Activated T-cell treated with anti-CD3 and anti-CD28 coated beads for 4 hours (primary cell): ENCODE results near the gene TTLL9.
"Not testable (repeated sequence)": the region's sequence is repeated elsewhere in the genome, so short reads cannot be mapped to it uniquely, and the experiment has no call there.

ENCODE experiments used
- DNase-seq: peaks from one replicate; pipeline ENCODE4 v3.0.0-alpha.2; 2020

The TTLL9 gene

GRCh38 chr20:31890646-31891045, 20.2 kb downstream of the TTLL9 start:
- no peak for DNase-seq

- no peak for DNase-seq
Observed at GRCh38 chr20:31894980-31895675, 24.7 kb downstream of the TTLL9 start.

- no peak for DNase-seq
Observed at GRCh38 chr20:31896049-31896448, 25.6 kb downstream of the TTLL9 start.

GRCh38 chr20:31897541-31897940, 27.1 kb downstream of the TTLL9 start:
- DNase-seq = no peak

GRCh38 chr20:31901615-31902014, 31.2 kb downstream of the TTLL9 start:
- no peak for DNase-seq

- no peak for DNase-seq
Observed at GRCh38 chr20:31903627-31904386, 33.4 kb downstream of the TTLL9 start.

GRCh38 chr20:31906001-31906400, 35.6 kb downstream of the TTLL9 start:
- DNase-seq = no peak

GRCh38 chr20:31907046-31907445, 36.6 kb downstream of the TTLL9 start:
- DNase-seq = no peak

GRCh38 chr20:31908016-31908415, 37.6 kb downstream of the TTLL9 start:
- DNase-seq = no peak

GRCh38 chr20:31908424-31908823, 38.0 kb downstream of the TTLL9 start:
- DNase-seq = no peak

GRCh38 chr20:31909253-31910070, 39.0 kb downstream of the TTLL9 start:
- DNase-seq = no peak

- no peak for DNase-seq
Observed at GRCh38 chr20:31910071-31910803, 39.8 kb downstream of the TTLL9 start.

- DNase-seq = no peak
Observed at GRCh38 chr20:31913431-31914157, 43.2 kb downstream of the TTLL9 start.

GRCh38 chr20:31914170-31914569, 43.7 kb downstream of the TTLL9 start:
- no peak for DNase-seq

- DNase-seq = no peak
Observed at GRCh38 chr20:31915491-31916280, 45.3 kb downstream of the TTLL9 start.

GRCh38 chr20:31916708-31917107, 46.3 kb downstream of the TTLL9 start:
- no peak for DNase-seq

GRCh38 chr20:31917962-31918412, 47.6 kb downstream of the TTLL9 start:
- DNase-seq = not testable (repeated sequence)

- no peak for DNase-seq
Observed at GRCh38 chr20:31918466-31919105, 48.2 kb downstream of the TTLL9 start.

- no peak for DNase-seq
Observed at GRCh38 chr20:31919410-31920155, 49.1 kb downstream of the TTLL9 start.

- DNase-seq = no peak
Observed at GRCh38 chr20:31920275-31920855, 49.9 kb downstream of the TTLL9 start.
